IMR-90 (cell line): ENCODE data around the gene CDA. TPM values are rescaled to one million over a fixed set of nuclear protein-coding genes. Genes with fewer than 3 reads are reported as not detected.

Source experiments
- ATAC-seq: fragments of 200-7000 bp; cut with Tn5 transposase; 2 replicates; pipeline ENCODE4 v1.9.1; 2020; ENCODE audit warnings: low read depth, mild to moderate bottlenecking, moderate library complexity
- BruUV-seq: library from RNA; stranded (reverse); fragments of 400-500 nt; replicated peaks from 2 replicates; lab custom pipeline; 2021; lab: Mats Ljungman, UMichigan
- CTCF ChIA-PET: fragments of 300-600 bp; formaldehyde crosslinking; extraction: SDS; loops from one replicate; lab custom pipeline; 2021; ENCODE audit warnings: antibody characterized with exemption; lab: Yijun Ruan, JAX
- POLR2A ChIA-PET: fragments of 300-600 bp; sonication (Branson Sonifier 250); formaldehyde crosslinking; loops from one replicate; lab custom pipeline; 2022; ENCODE audit warnings: antibody characterized with exemption; ENCODE audit not compliant: unreplicated experiment; lab: Charles Lee
- DNase-seq: peaks from one replicate; pipeline ENCODE4 v3.0.0; 2013
- H2AFZ ChIP-seq: replicated peaks from 2 replicates; pipeline ENCODE3; 2013; ENCODE audit warnings: low read length, mild to moderate bottlenecking; ENCODE audit not compliant: poor library complexity
- H2AK5ac ChIP-seq: 2 replicates; pipeline ENCODE4 v1.6.1; 2013; ENCODE audit warnings: low read depth, low read length, inconsistent platforms
- H2AK9ac ChIP-seq: replicated peaks from 2 replicates; pipeline ENCODE3; 2013; ENCODE audit warnings: mild to moderate bottlenecking, low read depth, low read length, moderate library complexity; ENCODE audit not compliant: poor library complexity
- H2BK120ac ChIP-seq: 2 replicates; pipeline ENCODE4 v1.6.1; 2013; ENCODE audit warnings: low read depth, low read length, inconsistent platforms
- H2BK15ac ChIP-seq: 3 replicates; pipeline ENCODE4 v1.6.1; 2013; ENCODE audit warnings: low read depth, low read length, inconsistent platforms
- H2BK20ac ChIP-seq: 2 replicates; pipeline ENCODE4 v1.6.1; 2013; ENCODE audit warnings: low read depth, mild to moderate bottlenecking, inconsistent platforms, low read length, moderate library complexity
- H2BK5ac ChIP-seq: 2 replicates; pipeline ENCODE4 v1.6.1; 2013; ENCODE audit warnings: mild to moderate bottlenecking, low read depth, low read length, inconsistent platforms; ENCODE audit not compliant: poor library complexity, severe bottlenecking
- H3K14ac ChIP-seq: replicated peaks from 2 replicates; pipeline ENCODE4 v1.6.1; 2013; ENCODE audit warnings: low read depth, low read length, inconsistent platforms
- H3K18ac ChIP-seq: 2 replicates; pipeline ENCODE4 v1.6.1; 2013; ENCODE audit warnings: low read depth, low read length, control low read depth
- H3K23ac ChIP-seq: 2 replicates; pipeline ENCODE4 v1.6.1; 2013; ENCODE audit warnings: low read depth, low read length, inconsistent platforms
- H3K27ac ChIP-seq: 2 replicates; pipeline ENCODE4 v1.5.1; 2013; ENCODE audit warnings: mild to moderate bottlenecking, control low read depth, low read length; ENCODE audit not compliant: insufficient read depth
- H3K27me3 ChIP-seq: 2 replicates; pipeline ENCODE4 v1.6.1; 2013; ENCODE audit warnings: low read length; ENCODE audit not compliant: control insufficient read depth, insufficient read depth
- H3K36me3 ChIP-seq: 2 replicates; pipeline ENCODE4 v1.6.1; 2013; ENCODE audit warnings: low read length, mixed read lengths; ENCODE audit not compliant: control insufficient read depth, insufficient read depth
- H3K4ac ChIP-seq: 2 replicates; pipeline ENCODE4 v1.6.1; 2013; ENCODE audit warnings: low read depth, low read length, inconsistent platforms
- H3K4me1 ChIP-seq: 2 replicates; pipeline ENCODE4 v1.6.1; 2013; ENCODE audit warnings: low read length, mixed read lengths; ENCODE audit not compliant: control insufficient read depth, insufficient read depth
- H3K4me2 ChIP-seq: 2 replicates; pipeline ENCODE4 v1.6.1; 2013; ENCODE audit warnings: low read depth, mild to moderate bottlenecking, control low read depth, low read length, moderate library complexity
- H3K4me3 ChIP-seq: 2 replicates; pipeline ENCODE4 v1.5.1; 2013; ENCODE audit warnings: low read depth, mild to moderate bottlenecking, control low read depth, low read length, moderate library complexity; ENCODE audit not compliant: insufficient read depth
- H3K56ac ChIP-seq: 2 replicates; pipeline ENCODE4 v1.6.1; 2013; ENCODE audit warnings: low read length, inconsistent platforms; ENCODE audit not compliant: insufficient read depth; ENCODE audit errors: extremely low read depth
- H3K79me1 ChIP-seq, 2 experiments: 2 replicates each; pipeline ENCODE4 v1.6.1; 2013; ENCODE audit warnings: low read length in 2 of 2, inconsistent platforms in 1 of 2, low read depth in 1 of 2
- H3K9ac ChIP-seq: 2 replicates; pipeline ENCODE4 v1.6.1; 2013; ENCODE audit warnings: low read depth, low read length, control low read depth
- H3K9me1 ChIP-seq: 2 replicates; pipeline ENCODE4 v1.6.1; 2013; ENCODE audit warnings: low read length, inconsistent platforms; ENCODE audit not compliant: insufficient read depth
- H3K9me3 ChIP-seq: 2 replicates; pipeline ENCODE4 v1.6.1; 2013; ENCODE audit warnings: low read length; ENCODE audit not compliant: control insufficient read depth, insufficient read depth
- H4K20me1 ChIP-seq: 2 replicates; pipeline ENCODE4 v1.6.1; 2013; ENCODE audit warnings: low read length, inconsistent platforms; ENCODE audit not compliant: insufficient read depth
- H4K5ac ChIP-seq: 2 replicates; pipeline ENCODE4 v1.6.1; 2013; ENCODE audit warnings: mild to moderate bottlenecking, low read depth, low read length, control low read depth
- H4K8ac ChIP-seq, 2 experiments: 2 replicates each; pipeline ENCODE4 v1.6.1; 2013; ENCODE audit warnings: low read depth in 2 of 2, low read length in 2 of 2, control low read depth in 1 of 2, inconsistent platforms in 1 of 2
- H4K91ac ChIP-seq: 2 replicates; pipeline ENCODE4 v1.6.1; 2013; ENCODE audit warnings: low read depth, low read length, inconsistent platforms; ENCODE audit not compliant: insufficient read depth
- BHLHE40 ChIP-seq: fragments of 150-350 bp; IDR thresholded peaks from 2 replicates; pipeline ENCODE4 v1.6.1; 2016; ENCODE audit warnings: mild to moderate bottlenecking, low read depth, low read length
- CEBPB ChIP-seq: IDR thresholded peaks from 2 replicates; pipeline ENCODE4 v1.6.1; 2012; ENCODE audit warnings: low read depth, low read length, improper control_type of control experiment
- CHD1 ChIP-seq: IDR thresholded peaks from 2 replicates; pipeline ENCODE4 v1.6.1; 2012; ENCODE audit warnings: low read depth, low read length, improper control_type of control experiment
- FOS ChIP-seq: fragments of 150-350 bp; IDR thresholded peaks from 2 replicates; pipeline ENCODE4 v1.6.1; 2016; ENCODE audit warnings: low read depth, low read length
- MAFK ChIP-seq: IDR thresholded peaks from 2 replicates; pipeline ENCODE4 v1.6.1; 2012; ENCODE audit warnings: low read depth, low read length, improper control_type of control experiment
- MAZ ChIP-seq: IDR thresholded peaks from 2 replicates; pipeline ENCODE4 v1.6.1; 2012; ENCODE audit warnings: low read depth, mild to moderate bottlenecking, low read length, improper control_type of control experiment, moderate library complexity, borderline replicate concordance
- MXI1 ChIP-seq: IDR thresholded peaks from 2 replicates; pipeline ENCODE4 v1.6.1; 2012; ENCODE audit warnings: low read depth, mild to moderate bottlenecking, low read length, moderate library complexity, borderline replicate concordance
- NFE2L2 ChIP-seq: fragments of 150-350 bp; IDR thresholded peaks from 2 replicates; pipeline ENCODE4 v1.6.1; 2016; ENCODE audit warnings: low read depth, mild to moderate bottlenecking, low read length
- POLR2A ChIP-seq: IDR thresholded peaks from 2 replicates; pipeline ENCODE4 v1.6.1; 2012; ENCODE audit warnings: mild to moderate bottlenecking, low read depth, low read length
- RAD21 ChIP-seq: IDR thresholded peaks from 2 replicates; pipeline ENCODE4 v1.6.1; 2012; ENCODE audit warnings: low read length, improper control_type of control experiment
- RCOR1 ChIP-seq: IDR thresholded peaks from 2 replicates; pipeline ENCODE4 v1.6.1; 2012; ENCODE audit warnings: mild to moderate bottlenecking, low read length, improper control_type of control experiment; ENCODE audit not compliant: insufficient replicate concordance
- RFX5 ChIP-seq: IDR thresholded peaks from 2 replicates; pipeline ENCODE4 v1.8.0; 2012; ENCODE audit warnings: low read depth, mild to moderate bottlenecking, low read length, moderate library complexity
- SMC3 ChIP-seq: fragments of 150-350 bp; IDR thresholded peaks from 2 replicates; pipeline ENCODE4 v1.6.1; 2016; ENCODE audit warnings: low read depth, mild to moderate bottlenecking, antibody characterized with exemption, low read length, moderate library complexity
- WGBS, 2 experiments: methylation state at CpG; one replicate each; pipeline versions ENCODE4 v1.1.5 to v1.1.7; 2013; ENCODE audit warnings: missing lambda C conversion rate in 2 of 2; ENCODE audit not compliant: insufficient read length in 1 of 2; ENCODE audit errors: extremely low coverage in 2 of 2; 5-methylcytosine and 5-hydroxymethylcytosine counted together
- dilution Hi-C: fragments of 300-500 bp; cut with HindIII; formaldehyde crosslinking; loops from one replicate; pipeline ENCODE4 v1.14.3; 2018; ENCODE audit warnings: low sequenced_read_pairs; ENCODE audit not compliant: unreplicated experiment
- in situ Hi-C: fragments of 300-500 bp; cut with MboI; formaldehyde crosslinking; loops from 3 replicates; pipeline ENCODE4 v1.14.3; 2019; ENCODE audit warnings: low sequenced_read_pairs, inconsistent platforms, mixed read lengths
- intact Hi-C: fragments of 100-400 bp; cut with micrococcal nuclease; formaldehyde crosslinking; loops from 2 replicates; pipeline ENCODE4 v1.10.0; 2022
- polyA plus RNA-seq, 3 experiments: library from polyadenylated mRNA; depleted of rRNA; stranded (reverse); fragments of >200 nt; gene quantifications; 2 replicates each; pipeline ENCODE4 v1.2.3, GENCODE V29; 2012; ENCODE audit warnings: low replicate concordance in 1 of 3
- total RNA-seq: library from RNA; depleted of rRNA; stranded (reverse); fragments of >200 nt; gene quantifications from 2 replicates; pipeline ENCODE4 v1.2.3, GENCODE V29; 2012
- TF ChIP-seq, protein P1 (sequence below): conservative IDR thresholded peaks from 2 replicates; pipeline ENCODE4 v1.5.1; 2012; ENCODE audit warnings: mild to moderate bottlenecking, low read depth, low read length, improper control_type of control experiment
- TF ChIP-seq, protein P2 (sequence below): fragments of 150-350 bp; IDR thresholded peaks from 2 replicates; pipeline ENCODE4 v1.6.1; 2017; ENCODE audit warnings: mild to moderate bottlenecking, antibody characterized with exemption, low read length, low read depth
- TF ChIP-seq, protein P3 (sequence below): fragments of 150-350 bp; IDR thresholded peaks from 2 replicates; pipeline ENCODE4 v1.6.1; 2016; ENCODE audit warnings: low read depth, mild to moderate bottlenecking, low read length, moderate library complexity, borderline replicate concordance

The CDA gene
- total and polyA plus RNA-seq, 2 of the 4 experiments (the other 2 are of a cell fraction), result 0.90 to 9.4 TPM

DNA sequence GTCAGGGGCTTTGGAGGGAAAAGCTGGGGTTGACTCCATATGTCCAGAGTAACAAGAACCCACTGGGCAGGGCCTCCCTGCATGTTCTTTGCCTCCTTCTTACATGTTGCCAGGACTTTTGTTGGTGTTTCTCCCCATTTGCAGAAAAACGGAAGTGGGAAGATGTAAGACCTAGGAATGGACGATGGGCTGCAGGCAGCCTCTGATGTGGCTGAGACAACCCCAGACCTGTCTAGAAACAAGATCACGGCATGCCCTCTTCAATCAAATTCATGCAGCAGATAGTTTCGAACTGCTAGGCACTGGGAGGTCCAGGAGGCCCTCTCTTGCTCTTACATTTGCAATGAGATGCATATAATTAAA lies 33.2 kb upstream of the CDA start:
- ATAC-seq (no peak), DNase-seq (no peak)
- no TSS peak for BruUV-seq
- no peaks in the 10 kb centered on the region for H3K4me1 ChIP-seq
- no peak overlapping the region for H2BK120ac ChIP-seq
- H3K79me1 ChIP-seq, result no peaks in the 10 kb centered on the region
- H3K4me2 ChIP-seq, result no peak overlapping the region
- H2AK5ac ChIP-seq, result no peak overlapping the region
- H3K27me3 ChIP-seq, result peaks cover 81% of the 10 kb centered on the region
- no peak overlapping the region for H3K4me3 ChIP-seq
- H3K56ac ChIP-seq, result no peak overlapping the region
- no peak overlapping the region for H4K8ac ChIP-seq
- H2BK5ac ChIP-seq, result no peak overlapping the region
- no peaks in the 10 kb centered on the region for H3K36me3 ChIP-seq
- intact Hi-C loops (no loop called here), dilution Hi-C loops (no loop called here), in situ Hi-C loops (no loop called here)
- H2BK15ac ChIP-seq, result no peak overlapping the region
- no peak overlapping the region for H3K27ac ChIP-seq
- no peak overlapping the region for H3K14ac ChIP-seq
- H2BK20ac ChIP-seq, result no peak overlapping the region
- H3K18ac ChIP-seq, result no peak overlapping the region
- TF ChIP-seq POLR2A (no peak), FOS (no peak), MXI1 (no peak), BHLHE40 (no peak), MAFK (no peak), RCOR1 (no peak), RAD21 (no peak), SMC3 (no peak), MAZ (no peak), RFX5 (no peak), NFE2L2 (no peak), CEBPB (no peak), CHD1 (no peak)
- TF ChIP-seq, protein P1, sequence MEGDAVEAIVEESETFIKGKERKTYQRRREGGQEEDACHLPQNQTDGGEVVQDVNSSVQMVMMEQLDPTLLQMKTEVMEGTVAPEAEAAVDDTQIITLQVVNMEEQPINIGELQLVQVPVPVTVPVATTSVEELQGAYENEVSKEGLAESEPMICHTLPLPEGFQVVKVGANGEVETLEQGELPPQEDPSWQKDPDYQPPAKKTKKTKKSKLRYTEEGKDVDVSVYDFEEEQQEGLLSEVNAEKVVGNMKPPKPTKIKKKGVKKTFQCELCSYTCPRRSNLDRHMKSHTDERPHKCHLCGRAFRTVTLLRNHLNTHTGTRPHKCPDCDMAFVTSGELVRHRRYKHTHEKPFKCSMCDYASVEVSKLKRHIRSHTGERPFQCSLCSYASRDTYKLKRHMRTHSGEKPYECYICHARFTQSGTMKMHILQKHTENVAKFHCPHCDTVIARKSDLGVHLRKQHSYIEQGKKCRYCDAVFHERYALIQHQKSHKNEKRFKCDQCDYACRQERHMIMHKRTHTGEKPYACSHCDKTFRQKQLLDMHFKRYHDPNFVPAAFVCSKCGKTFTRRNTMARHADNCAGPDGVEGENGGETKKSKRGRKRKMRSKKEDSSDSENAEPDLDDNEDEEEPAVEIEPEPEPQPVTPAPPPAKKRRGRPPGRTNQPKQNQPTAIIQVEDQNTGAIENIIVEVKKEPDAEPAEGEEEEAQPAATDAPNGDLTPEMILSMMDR, result no peak
- TF ChIP-seq, protein P2, sequence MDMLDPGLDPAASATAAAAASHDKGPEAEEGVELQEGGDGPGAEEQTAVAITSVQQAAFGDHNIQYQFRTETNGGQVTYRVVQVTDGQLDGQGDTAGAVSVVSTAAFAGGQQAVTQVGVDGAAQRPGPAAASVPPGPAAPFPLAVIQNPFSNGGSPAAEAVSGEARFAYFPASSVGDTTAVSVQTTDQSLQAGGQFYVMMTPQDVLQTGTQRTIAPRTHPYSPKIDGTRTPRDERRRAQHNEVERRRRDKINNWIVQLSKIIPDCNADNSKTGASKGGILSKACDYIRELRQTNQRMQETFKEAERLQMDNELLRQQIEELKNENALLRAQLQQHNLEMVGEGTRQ, result no peak
- TF ChIP-seq, protein P3, sequence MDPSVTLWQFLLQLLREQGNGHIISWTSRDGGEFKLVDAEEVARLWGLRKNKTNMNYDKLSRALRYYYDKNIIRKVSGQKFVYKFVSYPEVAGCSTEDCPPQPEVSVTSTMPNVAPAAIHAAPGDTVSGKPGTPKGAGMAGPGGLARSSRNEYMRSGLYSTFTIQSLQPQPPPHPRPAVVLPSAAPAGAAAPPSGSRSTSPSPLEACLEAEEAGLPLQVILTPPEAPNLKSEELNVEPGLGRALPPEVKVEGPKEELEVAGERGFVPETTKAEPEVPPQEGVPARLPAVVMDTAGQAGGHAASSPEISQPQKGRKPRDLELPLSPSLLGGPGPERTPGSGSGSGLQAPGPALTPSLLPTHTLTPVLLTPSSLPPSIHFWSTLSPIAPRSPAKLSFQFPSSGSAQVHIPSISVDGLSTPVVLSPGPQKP, result no peak
- no peak overlapping the region for H3K4ac ChIP-seq
- H2AK9ac ChIP-seq, result no peak overlapping the region
- no peak overlapping the region for H4K5ac ChIP-seq
- H3K23ac ChIP-seq, result no peak overlapping the region
- POLR2A ChIA-PET, result no interaction called here
- no peak overlapping the region for H3K9ac ChIP-seq
- CTCF ChIA-PET, result no interaction called here
- WGBS, 2 experiments, result no CpG with 5 or more reads among the region's 4 CpGs
- no peaks in the 10 kb centered on the region; the same call in 1 of the 2 replicates for H4K20me1 ChIP-seq
- no peak overlapping the region for H4K91ac ChIP-seq
- H3K9me1 ChIP-seq, result no peaks in the 10 kb centered on the region
- no peak overlapping the region for H2AFZ ChIP-seq
- H3K9me3 ChIP-seq, result no peaks in the 10 kb centered on the region
